C4-2B (cell line): ENCODE results near the gene ALAS2.

ENCODE experiments used
- CTCF ChIP-seq: fragments of 450-650 bp; conservative IDR thresholded peaks from 2 replicates; pipeline ENCODE4 v1.5.1; 2017; ENCODE audit warnings: mild to moderate bottlenecking
- ZFX ChIP-seq: fragments of 450-650 bp; IDR thresholded peaks from 2 replicates; pipeline ENCODE4 v1.6.1; 2017

GRCh38 chrX:55008571-55009358, 22.0 kb downstream of the ALAS2 start:
- TF ChIP-seq CTCF = no peak
- no peak for TF ChIP-seq ZFX
